ENCODE data around the gene PIN1.

The PIN1 gene

GRCh38 chr19:9792206-9793070 is 42.7 kb upstream of the PIN1 start:
- no peak for TF ChIP-seq CTCF (IDR thresholded peaks at IDR 0.05)

GRCh38 chr19:9793071-9793591 is 42.0 kb upstream of the PIN1 start:
- TF ChIP-seq CTCF (IDR thresholded peaks at IDR 0.05) = no peak

- peak; percentile 81 for TF ChIP-seq CTCF (IDR thresholded peaks at IDR 0.05)
These were observed 38.9 kb upstream of the PIN1 start for GRCh38 chr19:9796113-9796773.

GRCh38 chr19:9797871-9798270 is 37.2 kb upstream of the PIN1 start:
- TF ChIP-seq CTCF (IDR thresholded peaks at IDR 0.05) = no peak

GRCh38 chr19:9799162-9799561 is 36.0 kb upstream of the PIN1 start:
- no peak for TF ChIP-seq CTCF (IDR thresholded peaks at IDR 0.05)

GRCh38 chr19:9801976-9802375 is 33.1 kb upstream of the PIN1 start:
- TF ChIP-seq CTCF (IDR thresholded peaks at IDR 0.05) = no peak

GRCh38 chr19:9806803-9807202 is 28.3 kb upstream of the PIN1 start:
- no peak for TF ChIP-seq CTCF (IDR thresholded peaks at IDR 0.05)
